GM18505 (cell line): ENCODE results near the gene THBS1.

Experiments used
- ATAC-seq: cut with Tn5 transposase; IDR thresholded peaks from one replicate; pipeline ENCODE4 v1.9.1; 2021; ENCODE audit not compliant: unreplicated experiment
- POLR2A ChIP-seq: IDR thresholded peaks from 4 replicates; pipeline ENCODE4 v1.6.1; 2011; ENCODE audit warnings: borderline replicate concordance; ENCODE audit not compliant: insufficient read depth, insufficient read length; ENCODE audit errors: extremely low read depth

Gene THBS1

GRCh38 chr15:39553947-39554693 is 26.8 kb upstream of the THBS1 start:
- ATAC-seq, result no peak

GRCh38 chr15:39554746-39555387 is 26.0 kb upstream of the THBS1 start:
- ATAC-seq, result no peak
- TF ChIP-seq POLR2A, result no peak

More at GRCh38 chr15:39553947-39554693, 26.8 kb upstream of the THBS1 start:
- no peak for TF ChIP-seq POLR2A

GRCh38 chr15:39555885-39556284 is 25.0 kb upstream of the THBS1 start:
- no peak for TF ChIP-seq POLR2A
- ATAC-seq, result no peak

- TF ChIP-seq POLR2A, result no peak
- no peak for ATAC-seq
These were observed 24.4 kb upstream of the THBS1 start for GRCh38 chr15:39556461-39556860.

GRCh38 chr15:39558421-39558820 is 22.5 kb upstream of the THBS1 start:
- TF ChIP-seq POLR2A, result no peak
- ATAC-seq, result no peak

GRCh38 chr15:39564972-39565665 is 15.8 kb upstream of the THBS1 start:
- no peak for TF ChIP-seq POLR2A
- no peak for ATAC-seq

- no peak for ATAC-seq
- TF ChIP-seq POLR2A, result no peak
These were observed 15.0 kb upstream of the THBS1 start for GRCh38 chr15:39565851-39566250.

GRCh38 chr15:39573287-39573686 is 7.6 kb upstream of the THBS1 start:
- TF ChIP-seq POLR2A, result no peak
- no peak for ATAC-seq

- no peak for TF ChIP-seq POLR2A
- no peak for ATAC-seq
These were observed 7.0 kb upstream of the THBS1 start for GRCh38 chr15:39573844-39574243.

- no peak for ATAC-seq
These were observed 6.5 kb upstream of the THBS1 start for GRCh38 chr15:39574427-39574826.

GRCh38 chr15:39575180-39575579 is 5.7 kb upstream of the THBS1 start:
- no peak for ATAC-seq
- no peak for TF ChIP-seq POLR2A

More at GRCh38 chr15:39574427-39574826, 6.5 kb upstream of the THBS1 start:
- TF ChIP-seq POLR2A, result no peak

- ATAC-seq, result no peak
- TF ChIP-seq POLR2A, result no peak
These were observed 1.9 kb upstream of the THBS1 start for GRCh38 chr15:39578851-39579486.

GRCh38 chr15:39579487-39580116 is 1.3 kb upstream of the THBS1 start:
- TF ChIP-seq POLR2A, result no peak
- ATAC-seq, result peak; percentile 6
